ENCODE results near the gene OLFM2.

OLFM2 gene

DNA sequence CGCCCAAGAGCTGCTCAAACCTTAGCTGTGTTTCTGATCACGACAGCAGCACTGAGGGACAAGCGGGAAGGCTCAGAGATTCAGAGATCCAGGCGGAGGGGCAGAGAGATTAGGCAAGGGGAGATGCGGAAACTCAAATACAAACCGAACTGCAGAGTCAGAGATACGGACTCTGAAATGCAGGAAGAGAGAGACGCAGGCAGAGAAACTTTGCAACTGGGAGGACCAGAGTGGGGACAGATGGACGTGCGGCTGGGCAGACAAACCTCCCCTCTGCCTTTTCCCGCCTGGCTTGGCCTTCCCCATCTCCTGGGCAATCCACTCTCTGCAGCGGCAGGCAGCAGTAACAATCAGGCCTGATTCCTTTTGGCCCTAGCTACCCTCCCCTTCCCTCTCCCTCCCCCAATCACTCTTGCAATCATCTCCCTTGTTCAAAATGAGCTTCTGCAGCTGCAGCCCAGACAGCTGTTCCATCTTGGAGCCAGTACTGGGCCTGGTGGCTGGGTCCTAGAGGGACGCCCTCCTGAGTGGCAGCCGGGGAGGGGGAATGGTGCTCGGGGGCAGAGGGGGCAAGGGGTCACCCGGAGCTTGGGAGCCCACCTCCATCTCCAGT, 29.7 kb downstream of the OLFM2 start:
- no peak for DNase-seq

GRCh38 chr19:9903336-9903735, 33.0 kb downstream of the OLFM2 start:
- DNase-seq: no peak

- DNase-seq: no peak
Measured at GRCh38 chr19:9901642-9902041, 34.7 kb downstream of the OLFM2 start.

DNA sequence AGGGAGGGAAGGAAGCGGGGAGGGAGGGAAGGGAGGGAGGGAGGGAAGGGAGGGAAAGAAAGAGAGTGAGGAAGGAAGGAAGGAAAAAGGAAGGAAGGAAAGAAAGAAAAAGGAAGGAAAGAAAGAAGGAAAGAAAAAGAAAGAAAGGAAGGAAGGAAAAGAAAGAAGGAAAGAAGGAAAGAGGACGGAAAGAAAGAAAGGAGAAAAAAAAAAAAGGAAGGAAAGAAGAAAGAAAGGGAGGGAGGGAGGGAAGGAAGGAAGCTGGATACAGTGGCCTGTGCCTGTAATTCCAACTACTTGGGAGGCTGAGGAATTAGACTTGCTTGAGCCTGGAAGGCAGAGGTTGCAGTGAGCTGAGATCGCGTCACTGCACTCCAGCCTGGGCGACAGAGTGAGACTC, 35.3 kb downstream of the OLFM2 start:
- no peak for DNase-seq

DNA sequence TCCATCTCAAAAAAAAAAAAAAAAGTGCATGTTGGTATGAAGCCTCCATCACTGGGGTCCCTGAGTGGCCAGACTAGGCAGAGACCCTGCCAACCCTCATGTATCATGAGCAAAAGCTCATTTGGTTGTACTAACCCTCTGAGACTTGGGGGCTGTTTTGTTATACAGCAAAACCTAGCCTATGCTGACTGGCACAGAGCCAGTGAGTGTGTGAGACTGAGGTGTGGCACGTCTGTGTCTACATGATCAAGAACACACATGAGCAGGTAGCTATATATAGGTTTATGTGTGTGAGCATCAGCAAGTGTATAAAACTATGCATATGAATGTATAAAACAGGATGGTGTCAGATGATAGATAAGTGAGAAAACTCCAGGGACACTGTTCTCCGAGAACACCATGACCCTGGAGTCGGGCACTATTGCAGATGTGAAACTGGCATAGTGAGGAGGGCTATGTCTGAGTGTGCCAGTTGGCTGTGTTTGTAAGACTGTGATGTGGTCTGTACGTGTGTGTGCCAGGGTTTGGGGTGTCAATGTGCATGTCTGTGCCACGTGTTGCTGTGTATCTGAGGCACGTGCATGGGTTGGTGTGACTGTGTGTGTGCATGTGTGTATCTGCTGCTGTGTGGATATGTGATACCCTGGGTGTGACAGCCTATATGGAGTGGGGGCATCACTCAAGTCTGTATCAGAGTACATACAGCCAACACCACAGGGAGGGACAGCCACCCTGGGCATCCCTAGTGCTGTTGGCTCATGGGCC, 44.5 kb downstream of the OLFM2 start:
- DNase-seq: no peak

GRCh38 chr19:9885077-9885552, 51.2 kb downstream of the OLFM2 start:
- DNase-seq: no peak

DNA sequence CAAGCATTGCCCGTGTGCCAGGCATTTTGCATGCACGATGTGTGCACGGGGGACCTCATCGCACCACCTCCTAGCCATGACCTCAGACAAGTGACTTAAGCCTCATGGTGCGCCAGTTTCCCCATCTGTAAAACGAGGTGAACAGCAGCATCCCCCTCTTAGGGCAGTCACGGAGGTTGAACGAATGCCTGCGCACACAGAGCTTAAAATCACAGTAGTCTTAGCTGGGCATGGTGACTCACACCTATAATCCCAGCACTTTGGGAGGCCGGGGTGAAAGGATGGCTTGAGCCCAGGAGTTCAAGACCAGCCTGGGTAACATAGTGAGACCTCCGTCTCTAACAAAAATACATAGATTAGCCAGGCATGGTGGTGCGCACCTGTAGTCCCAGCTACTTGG, 52.6 kb downstream of the OLFM2 start:
- no peak for DNase-seq

DNA sequence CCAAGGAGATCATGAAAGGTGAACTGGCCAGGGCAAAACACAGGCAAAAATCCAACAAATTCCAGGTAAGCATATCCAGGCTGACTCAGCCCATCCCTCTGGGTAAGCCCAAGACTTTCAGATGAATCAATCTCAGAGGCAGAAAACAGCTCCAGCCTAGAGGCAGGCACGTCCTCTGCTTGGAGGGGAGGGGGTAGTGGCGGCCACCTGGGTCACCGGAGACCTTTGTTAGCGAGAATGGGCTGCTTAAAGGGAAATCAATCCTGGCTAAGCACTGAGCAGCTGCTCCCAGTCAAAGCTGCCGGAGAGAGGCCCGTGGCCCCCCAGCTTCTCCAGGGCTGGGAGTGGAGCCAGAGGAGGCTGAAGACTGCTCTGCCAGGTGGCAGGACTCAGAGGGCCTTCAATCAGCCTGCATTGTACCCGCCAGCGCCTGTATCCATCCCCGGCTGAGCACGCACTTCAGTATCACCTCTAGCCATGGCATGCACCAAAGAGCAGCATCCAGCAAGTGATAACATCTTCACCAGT, 53.0 kb downstream of the OLFM2 start:
- DNase-seq: no peak

- no peak for DNase-seq
Measured at GRCh38 chr19:9881720-9882119, 54.6 kb downstream of the OLFM2 start.

DNA sequence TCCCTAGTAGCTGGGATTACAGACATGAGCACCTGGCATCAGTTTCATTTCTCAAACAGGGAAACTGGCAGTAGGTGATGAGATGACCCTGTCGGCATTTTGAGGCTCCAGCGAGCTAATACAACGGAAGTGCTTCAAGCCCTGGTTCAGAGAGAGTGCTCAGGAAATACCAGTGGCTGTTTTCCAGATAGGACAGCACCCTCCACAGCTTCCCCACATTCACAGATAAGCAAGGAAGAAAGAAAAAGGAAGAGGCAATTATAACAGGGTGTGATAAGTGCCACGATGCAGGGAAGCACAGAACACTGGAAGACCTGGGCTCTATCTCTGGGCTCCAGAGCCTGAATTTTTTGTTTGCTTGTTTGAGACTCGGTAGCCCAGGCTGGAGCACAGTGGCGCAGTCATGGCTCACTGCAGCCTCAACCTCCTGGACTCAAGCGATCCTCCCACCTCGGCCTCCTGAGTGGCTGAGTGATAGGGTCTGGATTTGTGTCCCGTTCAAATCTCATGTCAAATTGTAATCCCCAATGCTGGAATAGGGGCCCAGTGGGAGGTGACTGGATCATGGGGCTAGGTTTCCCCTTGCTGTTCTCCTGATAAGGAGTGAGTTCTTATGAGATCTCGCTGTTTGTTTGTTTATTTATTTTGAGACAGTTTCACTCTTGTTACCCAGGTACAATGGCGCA, 57.7 kb downstream of the OLFM2 start:
- DNase-seq: no peak

DNA sequence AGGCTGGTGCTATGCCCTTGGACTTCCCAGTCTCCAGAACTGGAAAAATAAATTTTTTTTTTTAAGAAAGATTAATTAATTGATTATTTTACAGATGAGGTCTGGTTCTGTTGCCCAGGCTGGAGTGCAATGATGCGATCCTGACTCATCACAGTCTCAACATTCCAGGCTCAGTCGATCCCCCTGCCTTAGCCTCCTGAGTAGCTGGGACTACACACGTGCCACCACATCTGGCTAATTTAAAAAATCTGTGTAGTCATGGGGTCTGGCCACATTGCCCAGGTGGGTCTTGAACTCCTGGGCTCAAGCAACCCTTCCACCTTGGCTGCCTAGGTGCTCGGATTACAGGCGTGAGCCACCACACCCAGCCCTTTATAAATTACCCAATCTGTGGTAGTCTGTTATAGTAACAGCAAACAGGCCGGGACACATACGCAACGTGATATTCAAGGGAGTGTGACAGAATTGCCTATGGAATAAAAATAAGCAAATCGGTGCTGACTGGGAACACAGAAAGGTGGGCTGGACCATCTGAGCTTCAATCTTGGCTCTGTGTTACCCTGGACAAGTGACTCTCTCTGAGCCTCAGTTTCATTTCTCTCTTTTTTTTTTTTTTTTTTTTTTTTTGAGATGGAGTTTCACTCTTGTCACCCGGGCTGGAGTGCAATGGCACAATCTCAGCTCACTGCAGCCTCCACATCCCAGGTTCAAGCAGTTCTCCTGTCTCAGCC, 58.4 kb downstream of the OLFM2 start:
- DNase-seq: no peak

DNA sequence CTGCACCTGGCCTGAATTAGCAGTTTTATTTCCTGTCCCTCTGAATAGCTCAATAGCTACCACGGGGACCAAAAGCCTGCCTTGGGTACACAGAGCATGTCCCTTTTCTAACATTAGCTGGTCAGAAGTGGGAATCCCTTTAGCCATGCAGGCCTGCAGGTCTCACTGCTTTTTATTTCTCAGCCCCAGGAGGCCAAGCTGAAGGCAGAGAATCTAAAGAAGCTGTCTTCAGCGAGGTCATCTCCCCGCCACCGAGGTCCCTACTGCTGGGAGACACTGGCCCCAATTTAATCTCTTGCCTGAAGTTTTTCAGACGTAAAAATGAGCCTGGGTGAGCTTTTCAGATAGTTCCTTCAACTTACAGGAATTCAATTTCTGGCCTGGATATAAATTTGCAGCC, 60.5 kb downstream of the OLFM2 start:
- no peak for DNase-seq

DNA sequence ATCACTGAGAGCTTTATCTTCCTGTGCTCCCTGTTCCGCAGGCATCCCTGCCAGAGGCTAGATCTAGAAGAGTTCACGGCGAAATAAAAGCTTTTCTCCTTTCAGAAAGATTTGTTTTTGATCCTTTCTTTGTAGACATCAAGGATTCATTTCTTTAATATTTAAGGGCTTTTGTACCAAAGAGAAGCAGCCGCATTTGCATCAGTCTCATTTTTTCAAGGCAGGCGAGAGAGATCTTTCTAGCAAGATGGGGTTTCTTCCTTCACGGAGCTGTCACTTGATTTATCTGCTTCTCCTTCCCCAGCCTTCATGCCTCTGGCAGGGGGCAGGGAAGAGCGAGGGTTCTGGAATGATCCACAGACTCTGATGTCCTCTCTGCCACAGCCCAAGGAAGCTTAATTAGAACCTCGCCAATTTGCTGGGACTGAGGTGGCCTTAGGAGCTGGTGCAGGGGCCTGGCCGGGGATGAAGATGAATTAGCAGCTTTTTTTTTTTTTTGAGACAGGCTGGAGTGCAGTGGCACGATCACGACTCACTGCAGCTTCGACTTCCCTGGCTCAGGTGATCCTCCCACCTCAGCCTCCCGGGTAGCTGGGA, 61.2 kb downstream of the OLFM2 start:
- no peak for DNase-seq

GRCh38 chr19:9872618-9873242, 63.6 kb downstream of the OLFM2 start:
- DNase-seq: no peak

GRCh38 chr19:9871626-9872338, 64.5 kb downstream of the OLFM2 start:
- no peak for DNase-seq

GRCh38 chr19:9868983-9869617, 67.2 kb downstream of the OLFM2 start:
- DNase-seq: no peak

DNA sequence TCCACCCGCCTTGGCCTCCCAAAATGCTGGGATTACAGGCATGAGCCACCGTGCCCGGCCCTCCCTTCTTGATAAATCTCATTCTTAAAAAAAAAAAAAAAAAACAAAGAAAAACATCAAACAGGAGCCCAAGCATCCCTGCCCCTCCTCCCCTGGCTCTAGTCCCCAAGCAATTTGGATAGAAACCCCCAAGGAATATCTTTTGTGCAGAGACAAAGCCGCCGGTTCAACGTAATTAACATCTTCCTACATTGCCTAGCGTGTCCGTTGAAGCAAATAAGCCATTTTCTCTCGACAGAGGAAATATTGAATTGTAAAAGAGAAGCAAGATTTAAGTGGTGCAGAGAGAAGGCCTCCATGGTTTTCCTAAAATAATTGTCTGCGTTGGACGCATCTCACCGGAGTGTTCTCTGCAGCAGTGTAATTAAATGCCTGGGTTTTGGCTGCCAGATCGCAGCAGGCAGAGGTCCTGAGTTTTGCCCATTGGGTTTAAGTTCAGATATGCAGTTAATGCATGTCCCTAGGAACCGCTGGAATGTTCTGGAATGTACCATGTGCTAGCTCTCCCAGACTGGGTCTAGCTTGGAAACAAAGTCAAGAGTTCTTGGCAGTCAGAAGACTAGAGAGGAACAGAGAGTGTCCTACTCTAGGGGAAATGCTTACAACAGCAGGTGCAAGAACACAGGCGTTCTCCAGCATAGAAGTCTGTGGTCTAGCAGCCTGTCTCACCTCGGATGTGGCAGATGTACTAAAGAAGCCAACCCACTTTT, 70.4 kb downstream of the OLFM2 start:
- no peak for DNase-seq

- no peak for DNase-seq
Measured at GRCh38 chr19:9863759-9864158, 72.6 kb downstream of the OLFM2 start.

DNA sequence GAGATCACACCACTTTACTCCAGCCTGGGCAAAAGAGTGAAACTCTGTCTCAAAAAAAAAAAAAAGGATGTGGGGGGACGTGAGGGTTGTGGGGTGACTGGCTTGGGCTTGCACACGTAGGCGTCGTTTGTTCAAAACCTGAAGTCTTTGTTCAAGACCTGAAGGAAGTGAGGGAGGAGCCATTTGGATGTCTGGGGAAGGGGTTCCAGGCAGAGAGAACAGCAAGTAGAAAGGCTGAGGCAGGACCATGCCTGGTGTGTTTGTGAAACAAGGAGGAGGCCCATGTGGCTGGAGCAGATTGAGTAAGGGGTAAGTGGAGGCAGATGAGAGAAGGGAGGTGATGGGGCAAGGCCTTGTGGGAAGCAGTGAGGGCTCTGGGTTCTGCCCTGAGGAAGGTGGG, 73.4 kb downstream of the OLFM2 start:
- no peak for DNase-seq

GRCh38 chr19:9861503-9861902, 74.8 kb downstream of the OLFM2 start:
- DNase-seq: no peak
